BJ (cell line): Measurements from ENCODE around the gene OSBPL5. TPM values are rescaled to one million over a fixed set of nuclear protein-coding genes. Genes with fewer than 3 reads are reported as not detected.

Experiments
- CTCF ChIA-PET: fragments of 350-600 bp; formaldehyde crosslinking; extraction: SDS; loops from one replicate; lab custom pipeline; 2021; ENCODE audit warnings: antibody characterized with exemption, inconsistent platforms; lab: Yijun Ruan, JAX
- POLR2A ChIA-PET: fragments of 300-600 bp; sonication (Branson Sonifier 250); formaldehyde crosslinking; extraction: SDS; loops from one replicate; lab custom pipeline; 2021; ENCODE audit warnings: antibody characterized with exemption; lab: Charles Lee
- DNase-seq: peaks from one replicate; pipeline ENCODE4 v3.0.0-alpha.2; 2011; ENCODE audit warnings: low read depth
- H3K27me3 ChIP-seq: 2 replicates; pipeline ENCODE4 v1.6.0; 2011; ENCODE audit warnings: low read length; ENCODE audit not compliant: control insufficient read depth, insufficient read depth
- H3K36me3 ChIP-seq: 2 replicates; pipeline ENCODE4 v1.5.1; 2011; ENCODE audit warnings: low read length; ENCODE audit not compliant: control insufficient read depth, insufficient read depth
- H3K4me3 ChIP-seq: 2 replicates; pipeline ENCODE4 v1.5.1; 2011; ENCODE audit warnings: low read depth, mild to moderate bottlenecking, control low read depth, low read length
- polyA plus RNA-seq: library from polyadenylated mRNA; depleted of rRNA; stranded (reverse); fragments of >200 nt; gene quantifications from 2 replicates; pipeline ENCODE4 v1.2.3, GENCODE V29; 2011
- TF ChIP-seq, protein P1 (sequence below): IDR thresholded peaks from 2 replicates; pipeline ENCODE4 v1.5.1; 2011; ENCODE audit warnings: low read depth, mild to moderate bottlenecking, control low read depth, inconsistent platforms, low read length, moderate library complexity; ENCODE audit not compliant: insufficient read depth

The OSBPL5 gene
- polyA plus RNA-seq, 1 experiment: 20.8 TPM

DNA sequence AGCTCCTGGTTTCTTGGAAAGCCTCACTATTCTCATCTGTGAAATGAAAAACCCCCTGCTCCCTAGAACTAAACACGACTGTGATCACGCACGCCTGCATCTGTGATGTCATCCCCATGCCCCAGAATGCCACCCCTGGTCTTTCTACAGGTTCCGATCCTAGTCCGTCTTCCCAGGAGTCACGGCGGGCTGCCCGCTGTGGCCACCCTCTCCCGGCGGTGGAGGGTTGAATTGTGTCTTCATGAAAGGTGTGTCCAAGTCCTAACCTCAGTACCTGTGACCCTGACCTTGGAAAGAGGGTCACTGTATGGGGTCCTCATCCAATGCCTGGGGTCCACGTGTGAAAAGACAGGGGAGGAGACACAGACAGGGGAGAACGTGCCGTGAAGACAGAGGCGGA is 14.4 kb downstream of the OSBPL5 start:
- H3K27me3 ChIP-seq: no peaks in the 10 kb centered on the region
- H3K4me3 ChIP-seq: no peak overlapping the region
- peaks cover 2% of the 10 kb centered on the region for H3K36me3 ChIP-seq
- TF ChIP-seq, protein P1, sequence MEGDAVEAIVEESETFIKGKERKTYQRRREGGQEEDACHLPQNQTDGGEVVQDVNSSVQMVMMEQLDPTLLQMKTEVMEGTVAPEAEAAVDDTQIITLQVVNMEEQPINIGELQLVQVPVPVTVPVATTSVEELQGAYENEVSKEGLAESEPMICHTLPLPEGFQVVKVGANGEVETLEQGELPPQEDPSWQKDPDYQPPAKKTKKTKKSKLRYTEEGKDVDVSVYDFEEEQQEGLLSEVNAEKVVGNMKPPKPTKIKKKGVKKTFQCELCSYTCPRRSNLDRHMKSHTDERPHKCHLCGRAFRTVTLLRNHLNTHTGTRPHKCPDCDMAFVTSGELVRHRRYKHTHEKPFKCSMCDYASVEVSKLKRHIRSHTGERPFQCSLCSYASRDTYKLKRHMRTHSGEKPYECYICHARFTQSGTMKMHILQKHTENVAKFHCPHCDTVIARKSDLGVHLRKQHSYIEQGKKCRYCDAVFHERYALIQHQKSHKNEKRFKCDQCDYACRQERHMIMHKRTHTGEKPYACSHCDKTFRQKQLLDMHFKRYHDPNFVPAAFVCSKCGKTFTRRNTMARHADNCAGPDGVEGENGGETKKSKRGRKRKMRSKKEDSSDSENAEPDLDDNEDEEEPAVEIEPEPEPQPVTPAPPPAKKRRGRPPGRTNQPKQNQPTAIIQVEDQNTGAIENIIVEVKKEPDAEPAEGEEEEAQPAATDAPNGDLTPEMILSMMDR: no peak
- DNase-seq: no peak
- ChIA-PET CTCF (interaction anchor here (1.1 to 1.2 kb wide), 2 partner anchors 62 to 100 kb away, joined by 3 read pairs; no protein-coding TSS in a partner anchor), POLR2A (no interaction called here)

DNA sequence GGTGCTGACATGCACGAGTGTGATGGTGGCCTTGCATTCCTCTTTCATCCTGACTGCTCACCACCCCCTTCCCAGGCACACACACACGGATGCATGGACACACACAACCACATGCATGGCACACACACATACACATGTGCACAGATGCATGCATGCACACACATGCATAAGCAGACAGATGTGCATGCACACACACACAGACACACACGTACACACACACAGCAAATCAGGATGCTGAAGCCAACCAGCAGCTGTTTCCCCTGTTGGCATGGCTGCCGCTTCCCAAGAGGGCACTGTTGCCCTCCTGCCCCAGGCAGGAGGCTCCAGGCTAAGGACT is 15.3 kb downstream of the OSBPL5 start:
- DNase-seq: no peak
- H3K36me3 ChIP-seq: peaks cover 5% of the 10 kb centered on the region
- TF ChIP-seq, protein P1: no peak
- ChIA-PET POLR2A (no interaction called here), CTCF (interaction anchor here (0.6 to 1.2 kb wide), 2 partner anchors 46 to 99 kb away, joined by 3 read pairs; no protein-coding TSS in a partner anchor)
- no peak overlapping the region for H3K4me3 ChIP-seq
- H3K27me3 ChIP-seq: no peaks in the 10 kb centered on the region

DNA sequence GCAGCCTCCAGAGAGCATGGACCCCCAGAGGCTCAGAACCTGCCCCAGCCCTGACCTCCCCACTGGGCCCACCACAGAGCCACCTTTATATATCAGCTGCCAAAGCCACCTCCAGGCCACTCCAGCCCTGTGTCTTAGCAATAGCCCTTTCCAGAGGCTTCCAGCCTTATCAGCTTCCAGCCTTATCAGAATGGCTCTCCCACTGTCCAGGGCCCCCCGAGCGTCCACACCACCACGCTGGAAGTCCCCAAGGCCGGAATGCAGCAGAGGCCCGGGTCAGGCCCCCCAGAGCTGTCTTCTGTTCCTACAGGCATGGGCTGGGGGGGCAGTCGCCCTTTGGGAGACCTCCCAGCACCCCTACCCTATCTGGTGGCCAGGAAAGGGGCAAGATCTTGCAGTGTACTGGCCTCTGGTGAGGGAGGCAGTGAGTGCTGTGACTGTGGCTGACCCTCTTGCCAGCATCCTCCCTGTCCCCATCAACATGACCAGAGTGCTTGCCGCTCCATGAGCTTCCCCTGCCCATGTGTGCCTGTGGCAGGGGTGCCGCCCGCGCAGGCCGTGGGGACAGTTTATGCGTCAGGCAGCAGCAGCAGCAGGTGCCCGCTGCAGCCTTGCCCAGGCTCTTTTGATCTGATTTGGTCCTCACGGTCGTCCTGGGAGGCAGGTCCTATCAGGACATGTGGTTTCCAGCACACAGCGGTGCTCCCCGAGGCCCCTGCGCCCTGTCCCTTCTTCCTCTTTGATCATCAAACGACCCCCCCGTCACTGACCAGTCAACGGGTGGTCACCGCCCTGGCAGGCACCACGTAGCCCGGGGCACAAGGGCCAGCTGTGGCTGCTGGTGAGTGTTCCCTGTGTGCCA is 15.9 kb downstream of the OSBPL5 start:
- Histone ChIP-seq H3K36me3 (peaks cover 5% of the 10 kb centered on the region), H3K27me3 (no peaks in the 10 kb centered on the region), H3K4me3 (no peak overlapping the region)
- ChIA-PET CTCF (interaction anchor here (0.9 to 1.2 kb wide), 2 partner anchors 57 to 98 kb away, joined by 3 to 4 read pairs; no protein-coding TSS in a partner anchor), POLR2A (no interaction called here)
- TF ChIP-seq, protein P1: no peak
- no peak for DNase-seq

DNA sequence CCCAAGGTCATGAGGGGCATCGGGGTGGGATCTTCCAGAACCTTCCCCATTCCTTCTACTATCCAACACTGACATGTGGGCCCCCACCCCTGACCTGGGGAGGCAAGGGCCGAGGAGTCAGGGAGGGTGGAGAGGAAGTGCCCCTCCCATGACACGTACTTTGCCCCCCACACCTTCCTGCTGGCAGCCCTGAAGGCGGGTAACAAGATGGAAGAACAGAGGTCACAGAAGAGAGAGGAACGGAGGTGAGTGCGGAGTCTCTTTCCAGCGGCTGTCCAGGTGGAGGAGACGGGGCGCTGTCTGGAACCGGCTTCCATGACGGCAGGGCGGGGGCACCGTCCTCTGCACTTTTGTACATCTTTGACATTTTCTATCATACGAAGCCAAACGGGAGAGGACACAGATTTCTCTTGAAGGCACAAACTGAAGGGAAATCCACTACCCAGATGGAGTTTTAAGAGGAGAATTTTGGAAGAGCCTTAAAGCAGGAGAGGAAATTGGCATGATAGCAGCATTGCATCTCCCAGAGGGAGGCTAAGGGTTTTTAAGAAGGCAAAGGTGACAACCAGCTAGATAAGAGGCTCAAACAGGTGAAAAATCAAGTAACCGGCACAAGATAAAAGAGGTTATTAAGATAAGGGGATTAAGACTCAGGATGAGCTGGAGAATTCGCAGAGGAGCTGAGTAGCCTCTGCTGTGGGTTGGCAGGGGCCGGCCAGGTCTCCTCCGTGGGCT is 16.7 kb downstream of the OSBPL5 start:
- no peaks in the 10 kb centered on the region for H3K27me3 ChIP-seq
- H3K36me3 ChIP-seq: peaks cover 5% of the 10 kb centered on the region
- ChIA-PET POLR2A (no interaction called here), CTCF (interaction anchor here (0.9 kb wide), 1 partner anchor 57 kb away, joined by 4 read pairs; no protein-coding TSS in a partner anchor)
- DNase-seq: no peak
- TF ChIP-seq, protein P1: no peak
- no peak overlapping the region for H3K4me3 ChIP-seq

DNA sequence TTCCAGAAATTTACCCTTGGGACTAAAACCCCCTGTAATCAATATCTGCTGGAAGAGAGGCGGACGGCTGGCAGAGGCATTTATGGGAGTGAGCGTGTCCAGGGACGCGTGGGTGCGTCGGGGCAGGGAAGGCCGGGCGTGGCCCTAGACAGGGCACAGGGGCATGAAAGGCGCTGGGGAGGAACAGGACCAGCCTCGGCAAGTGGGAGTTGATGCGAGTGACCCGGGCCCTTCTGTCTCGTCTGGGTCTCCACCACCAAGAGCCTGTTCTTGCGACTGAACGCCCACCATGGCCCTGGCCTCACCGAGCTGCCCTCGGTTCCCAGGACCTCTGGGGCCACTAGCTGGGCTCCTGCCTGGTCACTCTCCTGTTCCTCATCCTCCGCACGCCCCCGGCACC is 17.5 kb downstream of the OSBPL5 start:
- CTCF ChIA-PET: no interaction called here
- no peaks in the 10 kb centered on the region for H3K27me3 ChIP-seq
- TF ChIP-seq, protein P1: no peak
- POLR2A ChIA-PET: no interaction called here
- peaks cover 7% of the 10 kb centered on the region for H3K36me3 ChIP-seq
- H3K4me3 ChIP-seq: no peak overlapping the region
- DNase-seq: no peak
